Esophagus (tissue), 2 donors: Measurements from ENCODE around the gene SPACA7. TPM values are rescaled to one million over a fixed set of nuclear protein-coding genes. Genes with fewer than 3 reads are reported as not detected.

ENCODE experiments used
- H3K27ac ChIP-seq, 2 donors: one replicate each; pipeline ENCODE4 v1.5.1; 2013; ENCODE audit warnings: low read depth in 2 of 2, mild to moderate bottlenecking in 2 of 2, inconsistent platforms in 1 of 2, low read length in 1 of 2, moderate library complexity in 1 of 2
- H3K27me3 ChIP-seq, 2 donors: one replicate each; pipeline ENCODE4 v1.6.1; 2013; ENCODE audit warnings: low read length in 2 of 2, control low read depth in 1 of 2, mild to moderate bottlenecking in 1 of 2; ENCODE audit not compliant: insufficient read depth in 2 of 2, control insufficient read depth in 1 of 2
- H3K36me3 ChIP-seq, 2 donors: one replicate each; pipeline ENCODE4 v1.6.1; 2013; ENCODE audit warnings: low read length in 1 of 2; ENCODE audit not compliant: control insufficient read depth in 2 of 2, insufficient read depth in 2 of 2
- H3K4me1 ChIP-seq, 2 donors: one replicate each; pipeline ENCODE4 v1.6.1; 2013; ENCODE audit warnings: low read length in 1 of 2; ENCODE audit not compliant: control insufficient read depth in 2 of 2, insufficient read depth in 2 of 2
- H3K4me3 ChIP-seq, 2 donors: one replicate each; pipeline ENCODE4 v1.5.1; 2013; ENCODE audit warnings: low read length in 2 of 2, mild to moderate bottlenecking in 2 of 2, low read depth in 1 of 2, moderate library complexity in 1 of 2
- H3K9me3 ChIP-seq, 2 donors: one replicate each; pipeline ENCODE4 v1.6.1; 2013; ENCODE audit warnings: mild to moderate bottlenecking in 2 of 2, low read depth in 1 of 2, low read length in 1 of 2, moderate library complexity in 1 of 2; ENCODE audit not compliant: control insufficient read depth in 2 of 2, insufficient read depth in 1 of 2
- WGBS, 2 donors: extraction: QIAGEN DNeasy Blood & Tissue Kit; methylation state at CpG; one replicate each; pipeline ENCODE4 v1.1.7; 2013; 5-methylcytosine and 5-hydroxymethylcytosine counted together
- polyA plus RNA-seq, 2 donors: library from polyadenylated mRNA; stranded (reverse); fragments of 200-250 nt; gene quantifications; one replicate each; pipeline ENCODE4 v1.2.3, GENCODE V29; 2013
- donor health status: healthy with polysubstance abuse.
- donor health status: Bipolar disorder and iron deficiency.

The SPACA7 gene
- polyA plus RNA-seq, 2 donors: not detected

DNA sequence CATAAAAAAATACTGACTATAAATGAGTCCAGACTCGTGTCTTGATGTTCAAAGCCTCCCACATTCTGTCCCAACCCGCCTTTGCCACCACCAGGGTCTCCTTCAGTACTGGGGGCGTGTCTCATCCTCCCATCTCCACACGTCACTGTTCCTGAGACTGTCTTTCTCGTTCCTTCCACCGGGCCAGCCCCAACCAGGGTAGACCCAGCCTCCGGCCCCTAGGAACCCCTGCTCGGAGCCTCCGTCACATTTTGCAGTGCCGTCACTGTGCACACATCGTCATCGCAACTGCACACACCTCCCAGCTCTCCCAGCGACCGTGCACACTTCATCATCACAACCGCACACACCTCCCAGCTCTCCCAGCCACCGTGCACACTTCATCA is 73.4 kb downstream of the SPACA7 start:
- 74 to 79% methylated on average over 16 of the region's 16 CpGs for WGBS, 2 donors
- H3K36me3 ChIP-seq: no peaks in the 10 kb centered on the region

GRCh38 chr13:112450118-112450903 is 74.2 kb downstream of the SPACA7 start:
- WGBS, 2 donors: 82 to 86% methylated on average over 20 to 21 of the region's 23 CpGs
- no peaks in the 10 kb centered on the region for H3K27me3 ChIP-seq

More for the DNA sequence above, 73.4 kb downstream of the SPACA7 start:
- no peaks in the 10 kb centered on the region for H3K4me1 ChIP-seq
- no peak overlapping the region for H3K4me3 ChIP-seq
- no peak overlapping the region for H3K27ac ChIP-seq
- H3K9me3 ChIP-seq: no peaks in the 10 kb centered on the region
- H3K27me3 ChIP-seq: no peaks in the 10 kb centered on the region

DNA sequence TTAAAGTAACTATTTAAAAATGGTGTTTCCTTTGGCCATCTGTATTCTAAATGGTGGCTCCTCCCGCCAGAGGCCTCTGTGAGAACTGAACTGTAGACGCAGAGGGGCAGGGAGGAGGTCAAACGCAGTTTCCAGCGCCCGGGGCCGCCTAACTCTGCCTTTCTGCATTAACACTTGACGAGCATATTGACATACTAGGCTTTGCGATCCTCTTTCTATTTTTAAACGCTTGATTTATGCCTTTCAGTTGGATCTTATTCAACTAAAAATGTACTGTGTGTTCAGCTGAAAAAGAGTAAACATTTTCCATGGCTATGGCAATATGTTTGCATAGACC is 74.7 kb downstream of the SPACA7 start:
- Histone ChIP-seq H3K27ac (no peak overlapping the region), H3K4me1 (no peaks in the 10 kb centered on the region), H3K4me3 (no peak overlapping the region), H3K9me3 (no peaks in the 10 kb centered on the region), H3K36me3 (no peaks in the 10 kb centered on the region), H3K27me3 (no peaks in the 10 kb centered on the region)
- 28 to 30% methylated on average over 9 of the region's 9 CpGs for WGBS, 2 donors

More at GRCh38 chr13:112450118-112450903, 74.2 kb downstream of the SPACA7 start:
- no peaks in the 10 kb centered on the region for H3K4me1 ChIP-seq
- no peak overlapping the region for H3K27ac ChIP-seq
- H3K9me3 ChIP-seq: no peaks in the 10 kb centered on the region
- H3K4me3 ChIP-seq: no peak overlapping the region
- H3K36me3 ChIP-seq: no peaks in the 10 kb centered on the region

- no peak overlapping the region for H3K4me3 ChIP-seq
- H3K9me3 ChIP-seq: peaks cover 0 to 6% of the 10 kb centered on the region in 2 donors
- H3K4me1 ChIP-seq: no peaks in the 10 kb centered on the region
- H3K27ac ChIP-seq: no peak overlapping the region
- no peaks in the 10 kb centered on the region for H3K27me3 ChIP-seq
- H3K36me3 ChIP-seq: no peaks in the 10 kb centered on the region
- 74 to 81% methylated on average over 43 of the region's 43 CpGs for WGBS, 2 donors
These were observed 75.6 kb downstream of the SPACA7 start for GRCh38 chr13:112451512-112452379.

DNA sequence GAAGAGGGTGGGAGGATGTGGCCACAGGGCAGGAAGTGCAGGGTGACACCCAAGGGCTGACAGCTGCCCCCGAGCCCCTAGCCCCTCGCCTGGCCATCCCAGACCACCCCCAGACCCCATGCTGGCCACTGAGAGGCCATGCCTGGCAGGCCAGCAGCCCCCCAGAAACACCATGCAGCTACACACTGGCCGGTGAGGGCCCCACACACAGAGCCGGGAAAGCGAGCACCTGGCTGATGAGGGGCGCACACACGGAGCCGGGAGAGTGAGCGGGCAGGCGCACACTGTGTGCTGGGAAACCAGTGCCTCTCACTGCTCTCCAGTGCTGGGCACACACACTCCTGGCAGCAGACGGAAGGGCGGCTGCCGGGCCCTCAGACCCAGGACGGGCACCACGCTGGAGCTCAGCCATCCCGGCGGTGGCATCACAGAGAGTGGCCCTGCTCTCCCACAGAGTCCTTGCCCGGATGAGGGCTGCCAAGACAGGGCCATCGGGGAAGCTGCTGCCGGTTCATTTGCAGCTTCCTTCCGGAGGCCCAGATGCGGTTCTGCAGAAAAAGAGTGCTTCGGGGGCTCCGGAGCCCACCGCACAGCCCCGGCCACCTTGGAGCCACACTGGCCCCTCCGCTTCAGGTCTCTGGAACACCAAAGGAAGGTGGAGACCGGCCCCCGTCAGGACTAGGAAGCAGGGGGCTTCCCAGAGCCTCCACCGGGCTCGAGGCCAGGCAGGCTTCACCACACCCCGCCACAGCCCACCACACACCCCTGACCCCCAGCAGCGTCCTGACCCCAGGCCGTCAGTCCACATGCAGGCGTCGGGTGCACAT is 76.4 kb downstream of the SPACA7 start:
- no peak overlapping the region for H3K27ac ChIP-seq
- no peaks in the 10 kb centered on the region for H3K36me3 ChIP-seq
- WGBS, 2 donors: 82 to 89% methylated on average over 35 to 36 of the region's 36 CpGs
- H3K4me1 ChIP-seq: no peaks in the 10 kb centered on the region
- no peaks in the 10 kb centered on the region for H3K27me3 ChIP-seq
- no peak overlapping the region for H3K4me3 ChIP-seq
- H3K9me3 ChIP-seq: peaks cover 0 to 6% of the 10 kb centered on the region in 2 donors

GRCh38 chr13:112453207-112453829 is 77.2 kb downstream of the SPACA7 start:
- no peak overlapping the region for H3K27ac ChIP-seq
- H3K27me3 ChIP-seq: no peaks in the 10 kb centered on the region
- H3K9me3 ChIP-seq: peaks cover 0 to 6% of the 10 kb centered on the region in 2 donors
- no peaks in the 10 kb centered on the region for H3K36me3 ChIP-seq
- H3K4me1 ChIP-seq: no peaks in the 10 kb centered on the region
- 90% methylated on average over 32 of the region's 32 CpGs for WGBS, 2 donors
- H3K4me3 ChIP-seq: no peak overlapping the region

DNA sequence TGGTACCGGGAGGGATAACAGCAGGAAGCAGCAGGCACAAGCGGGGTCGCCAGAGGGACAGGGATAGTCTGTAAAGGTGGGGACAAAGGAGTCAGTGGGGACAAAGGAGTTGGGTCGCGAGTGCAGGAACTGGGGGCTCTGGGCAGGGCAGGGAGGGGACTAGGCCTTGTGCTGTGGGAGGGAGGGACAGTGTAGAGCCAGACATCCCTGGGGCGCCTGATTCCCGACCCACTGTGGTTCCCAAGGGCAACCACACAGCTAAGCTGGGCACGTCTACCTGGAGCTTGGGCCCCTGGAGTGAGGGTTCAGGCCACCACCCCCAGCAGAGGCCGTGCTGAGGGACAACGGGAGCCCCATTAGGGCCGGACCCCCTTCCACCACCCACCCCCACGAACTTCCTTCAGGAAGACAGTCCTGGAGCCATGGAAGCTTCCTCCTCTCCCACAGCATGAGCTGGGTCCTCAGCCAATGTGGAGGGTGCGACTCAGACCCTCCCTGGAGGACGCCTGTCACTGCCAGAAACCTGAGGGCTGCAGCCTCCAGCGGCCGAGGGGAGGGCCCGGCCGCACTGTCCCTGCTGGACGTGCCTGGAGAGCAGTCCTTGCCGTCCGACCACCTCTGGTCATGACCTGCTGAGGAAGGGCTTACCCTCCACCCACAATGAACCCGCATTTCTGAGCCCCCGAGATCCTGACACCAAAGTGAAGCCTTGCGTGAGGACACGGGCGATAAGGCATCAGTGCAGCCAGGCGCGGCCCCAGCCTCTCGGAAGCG is 77.9 kb downstream of the SPACA7 start:
- Histone ChIP-seq H3K36me3 (no peaks in the 10 kb centered on the region), H3K4me3 (no peak overlapping the region), H3K9me3 (peaks cover 0 to 6% of the 10 kb centered on the region in 2 donors), H3K27me3 (no peaks in the 10 kb centered on the region), H3K4me1 (no peaks in the 10 kb centered on the region), H3K27ac (no peak overlapping the region)
- WGBS, 2 donors: 83 to 85% methylated on average over 28 to 30 of the region's 30 CpGs

DNA sequence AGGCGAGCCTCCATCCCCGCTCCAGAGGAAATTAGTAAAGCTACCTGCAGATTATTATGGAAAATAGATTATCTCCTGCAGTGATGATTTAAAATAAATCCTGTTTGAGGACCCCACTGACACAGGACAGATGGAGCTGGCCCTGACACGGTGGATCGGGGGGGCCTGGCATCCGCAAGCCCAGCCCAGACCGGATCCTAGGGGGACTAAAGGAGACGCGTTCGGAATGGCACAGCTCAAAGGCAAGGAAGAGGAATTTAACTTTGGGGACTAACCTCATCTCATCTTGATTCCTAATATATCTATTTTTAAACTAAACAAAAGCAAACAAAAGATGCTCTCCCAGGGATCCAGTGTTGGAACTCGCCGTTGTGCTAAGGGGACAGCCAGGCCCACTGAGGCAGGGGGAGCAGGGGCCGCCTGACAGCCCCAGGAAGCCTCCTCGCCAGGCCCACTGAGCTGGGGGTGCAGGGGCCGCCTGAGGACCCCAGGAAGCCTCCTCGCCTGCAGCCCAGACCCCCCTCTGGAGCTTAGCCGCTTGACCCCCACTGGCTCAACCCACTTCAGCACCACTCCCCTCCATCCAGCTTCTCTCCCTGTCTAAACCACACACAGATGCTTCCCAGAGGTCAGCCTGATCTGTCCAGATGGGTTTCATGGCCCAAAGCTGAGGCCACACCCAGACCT is 78.6 kb downstream of the SPACA7 start:
- 77 to 79% methylated on average over 16 of the region's 16 CpGs for WGBS, 2 donors
- Histone ChIP-seq H3K9me3 (peaks cover 0 to 6% of the 10 kb centered on the region in 2 donors), H3K4me3 (no peak overlapping the region), H3K36me3 (no peaks in the 10 kb centered on the region), H3K4me1 (no peaks in the 10 kb centered on the region), H3K27me3 (no peaks in the 10 kb centered on the region), H3K27ac (no peak overlapping the region)
